PC-9 (cell line): ENCODE results near the gene PNLIP.

Experiments used
- CTCF ChIP-seq: fragments of 200-600 bp; sonication (generic); conservative IDR thresholded peaks from 2 replicates; pipeline ENCODE4 v1.6.1; 2017; ENCODE audit warnings: mixed run types, antibody characterized with exemption, mild to moderate bottlenecking, moderate library complexity
- EZH2 ChIP-seq: fragments of 200-600 bp; sonication (generic); IDR thresholded peaks from 2 replicates; pipeline ENCODE4 v1.8.0; 2017; ENCODE audit warnings: antibody characterized with exemption, low read depth

GRCh38 chr10:116612107-116612769, 66.5 kb downstream of the PNLIP start:
- TF ChIP-seq CTCF (no peak), EZH2 (no peak)
